DND-41 (cell line): ENCODE results near the gene CCDC13.

Experiments
- ATAC-seq: fragments of 200-7000 bp; cut with Tn5 transposase; 3 replicates; pipeline ENCODE4 v1.9.1; 2021; ENCODE audit warnings: low read depth; ENCODE audit not compliant: insufficient read depth
- DNase-seq: peaks from one replicate; pipeline ENCODE4 v3.0.0-alpha.2; 2020
- H2AFZ ChIP-seq: 2 replicates; pipeline ENCODE4 v1.6.0; 2012; ENCODE audit warnings: low read depth, low read length
- H3K27ac ChIP-seq: 2 replicates; pipeline ENCODE4 v1.5.1; 2012; ENCODE audit warnings: low read length, inconsistent platforms
- H3K27me3 ChIP-seq: fragments of 200-600 bp; sonication (generic); 2 replicates; pipeline ENCODE4 v1.6.0; 2012; ENCODE audit warnings: low read length, mild to moderate bottlenecking, inconsistent platforms; ENCODE audit not compliant: insufficient read depth, poor library complexity
- H3K36me3 ChIP-seq: 2 replicates; pipeline ENCODE4 v1.5.1; 2012; ENCODE audit warnings: low read length, inconsistent platforms; ENCODE audit not compliant: insufficient read depth
- H3K4me1 ChIP-seq: 2 replicates; pipeline ENCODE4 v1.5.1; 2012; ENCODE audit warnings: mild to moderate bottlenecking, low read length; ENCODE audit not compliant: insufficient read depth
- H3K4me2 ChIP-seq: 2 replicates; pipeline ENCODE4 v1.6.0; 2012; ENCODE audit warnings: mild to moderate bottlenecking, moderate library complexity, low read length, inconsistent platforms; ENCODE audit not compliant: insufficient read depth
- H3K4me3 ChIP-seq, 2 experiments: fragments of 200-600 bp in 1 of 2; shearing (Covaris generic) in 1 of 2; 2 replicates each; pipeline ENCODE4 v1.5.1; 2012 to 2016; ENCODE audit warnings: inconsistent platforms in 2 of 2, low read length in 2 of 2, mild to moderate bottlenecking in 2 of 2, low read depth in 1 of 2, moderate library complexity in 1 of 2
- H3K79me2 ChIP-seq: 2 replicates; pipeline ENCODE4 v1.6.0; 2012; ENCODE audit warnings: low read length, inconsistent platforms; ENCODE audit not compliant: insufficient read depth
- H3K9ac ChIP-seq: 2 replicates; pipeline ENCODE4 v1.6.0; 2012; ENCODE audit warnings: low read depth, mild to moderate bottlenecking, inconsistent platforms, low read length, moderate library complexity
- H3K9me3 ChIP-seq: 2 replicates; pipeline ENCODE4 v1.5.1; 2012; ENCODE audit warnings: low read length, moderate library complexity, mild to moderate bottlenecking, inconsistent platforms; ENCODE audit not compliant: insufficient read depth, severe bottlenecking
- H4K20me1 ChIP-seq: 2 replicates; pipeline ENCODE4 v1.6.0; 2012; ENCODE audit warnings: low read length; ENCODE audit not compliant: insufficient read depth
- CTCF ChIP-seq: IDR thresholded peaks from 2 replicates; pipeline ENCODE4 v1.5.1; 2012; ENCODE audit warnings: borderline replicate concordance, low read length, moderate library complexity, mild to moderate bottlenecking; ENCODE audit not compliant: poor library complexity, severe bottlenecking; ENCODE audit errors: extremely low read depth
- EZH2 ChIP-seq: IDR thresholded peaks from 3 replicates; pipeline ENCODE4 v1.6.1; 2012; ENCODE audit warnings: borderline replicate concordance, low read depth, mild to moderate bottlenecking, moderate library complexity, low read length, inconsistent platforms; ENCODE audit not compliant: severe bottlenecking

The CCDC13 gene

GRCh38 chr3:42801784-42802183 lies 28.7 kb upstream of the CCDC13 start:
- H3K36me3 ChIP-seq: no peaks in the 10 kb centered on the region
- H3K9me3 ChIP-seq: no peaks in the 10 kb centered on the region
- no peak for TF ChIP-seq CTCF
- TF ChIP-seq EZH2: no peak
- peaks cover 44% of the 10 kb centered on the region for H3K4me1 ChIP-seq
- no peak overlapping the region for H2AFZ ChIP-seq
- H4K20me1 ChIP-seq: peaks cover 23% of the 10 kb centered on the region
- DNase-seq (no peak), ATAC-seq (no peak)
- H3K4me2 ChIP-seq: peak overlapping the region; percentile 93; the same call in 1 of the 2 replicates
- H3K9ac ChIP-seq: no peak overlapping the region
- peaks cover 51% of the 10 kb centered on the region for H3K79me2 ChIP-seq
- H3K27me3 ChIP-seq: peaks cover 2% of the 10 kb centered on the region
- H3K4me3 ChIP-seq: no peak overlapping the region
- H3K27ac ChIP-seq: no peak overlapping the region

GRCh38 chr3:42801048-42801620 lies 28.1 kb upstream of the CCDC13 start:
- peaks cover 2% of the 10 kb centered on the region for H3K27me3 ChIP-seq
- peaks cover 55% of the 10 kb centered on the region for H3K79me2 ChIP-seq
- no peak overlapping the region for H3K9ac ChIP-seq
- no peaks in the 10 kb centered on the region for H3K9me3 ChIP-seq
- H3K4me3 ChIP-seq: no peak overlapping the region
- H3K36me3 ChIP-seq: no peaks in the 10 kb centered on the region
- ATAC-seq: no peak
- peak overlapping the region; percentile 0; the same call in 1 of the 2 replicates for H3K4me2 ChIP-seq
- no peak overlapping the region for H2AFZ ChIP-seq
- DNase-seq: no peak
- peaks cover 44% of the 10 kb centered on the region for H3K4me1 ChIP-seq
- no peak overlapping the region for H3K27ac ChIP-seq
- TF ChIP-seq CTCF (no peak), EZH2 (no peak)
- peaks cover 23% of the 10 kb centered on the region for H4K20me1 ChIP-seq

GRCh38 chr3:42800251-42800650 lies 27.2 kb upstream of the CCDC13 start:
- peaks cover 23% of the 10 kb centered on the region for H4K20me1 ChIP-seq
- H3K27ac ChIP-seq: no peak overlapping the region
- no peak overlapping the region for H3K4me3 ChIP-seq
- H2AFZ ChIP-seq: no peak overlapping the region
- no peaks in the 10 kb centered on the region for H3K9me3 ChIP-seq
- H3K27me3 ChIP-seq: peaks cover 1% of the 10 kb centered on the region
- no peak overlapping the region for H3K4me2 ChIP-seq
- ATAC-seq: no peak
- DNase-seq: no peak
- peaks cover 64% of the 10 kb centered on the region for H3K79me2 ChIP-seq
- H3K36me3 ChIP-seq: no peaks in the 10 kb centered on the region
- peaks cover 41% of the 10 kb centered on the region for H3K4me1 ChIP-seq
- TF ChIP-seq CTCF (no peak), EZH2 (no peak)
- H3K9ac ChIP-seq: no peak overlapping the region

GRCh38 chr3:42799376-42799775 lies 26.3 kb upstream of the CCDC13 start:
- Histone ChIP-seq H4K20me1 (peaks cover 23% of the 10 kb centered on the region), H3K4me2 (no peak overlapping the region), H3K4me1 (peaks cover 35% of the 10 kb centered on the region), H3K9ac (no peak overlapping the region), H3K27me3 (no peaks in the 10 kb centered on the region), H3K27ac (no peak overlapping the region), H2AFZ (no peak overlapping the region), H3K9me3 (no peaks in the 10 kb centered on the region), H3K79me2 (peaks cover 71% of the 10 kb centered on the region), H3K4me3 (no peak overlapping the region), H3K36me3 (no peaks in the 10 kb centered on the region)
- DNase-seq: no peak
- TF ChIP-seq CTCF: no peak
- no peak for TF ChIP-seq EZH2
- ATAC-seq: no peak
